IMR-90 (cell line): ENCODE results near the gene GFOD2. TPM values are rescaled to one million over a fixed set of nuclear protein-coding genes. Genes with fewer than 3 reads are reported as not detected.

ENCODE experiments used
- ATAC-seq: fragments of 200-7000 bp; cut with Tn5 transposase; 2 replicates; pipeline ENCODE4 v1.9.1; 2020; ENCODE audit warnings: low read depth, mild to moderate bottlenecking, moderate library complexity
- BruUV-seq: library from RNA; stranded (reverse); fragments of 400-500 nt; replicated peaks from 2 replicates; lab custom pipeline; 2021; lab: Mats Ljungman, UMichigan
- CTCF ChIA-PET: fragments of 300-600 bp; formaldehyde crosslinking; extraction: SDS; loops from one replicate; lab custom pipeline; 2021; ENCODE audit warnings: antibody characterized with exemption; lab: Yijun Ruan, JAX
- POLR2A ChIA-PET: fragments of 300-600 bp; sonication (Branson Sonifier 250); formaldehyde crosslinking; loops from one replicate; lab custom pipeline; 2022; ENCODE audit warnings: antibody characterized with exemption; ENCODE audit not compliant: unreplicated experiment; lab: Charles Lee
- DNase-seq: peaks from one replicate; pipeline ENCODE4 v3.0.0; 2013
- H2AFZ ChIP-seq: replicated peaks from 2 replicates; pipeline ENCODE3; 2013; ENCODE audit warnings: low read length, mild to moderate bottlenecking; ENCODE audit not compliant: poor library complexity
- H2AK5ac ChIP-seq: 2 replicates; pipeline ENCODE4 v1.6.1; 2013; ENCODE audit warnings: low read depth, low read length, inconsistent platforms
- H2AK9ac ChIP-seq: replicated peaks from 2 replicates; pipeline ENCODE3; 2013; ENCODE audit warnings: mild to moderate bottlenecking, low read depth, low read length, moderate library complexity; ENCODE audit not compliant: poor library complexity
- H2BK120ac ChIP-seq: 2 replicates; pipeline ENCODE4 v1.6.1; 2013; ENCODE audit warnings: low read depth, low read length, inconsistent platforms
- H2BK15ac ChIP-seq: 3 replicates; pipeline ENCODE4 v1.6.1; 2013; ENCODE audit warnings: low read depth, low read length, inconsistent platforms
- H2BK20ac ChIP-seq: 2 replicates; pipeline ENCODE4 v1.6.1; 2013; ENCODE audit warnings: low read depth, mild to moderate bottlenecking, inconsistent platforms, low read length, moderate library complexity
- H2BK5ac ChIP-seq: 2 replicates; pipeline ENCODE4 v1.6.1; 2013; ENCODE audit warnings: mild to moderate bottlenecking, low read depth, low read length, inconsistent platforms; ENCODE audit not compliant: poor library complexity, severe bottlenecking
- H3K14ac ChIP-seq: replicated peaks from 2 replicates; pipeline ENCODE4 v1.6.1; 2013; ENCODE audit warnings: low read depth, low read length, inconsistent platforms
- H3K18ac ChIP-seq: 2 replicates; pipeline ENCODE4 v1.6.1; 2013; ENCODE audit warnings: low read depth, low read length, control low read depth
- H3K23ac ChIP-seq: 2 replicates; pipeline ENCODE4 v1.6.1; 2013; ENCODE audit warnings: low read depth, low read length, inconsistent platforms
- H3K27ac ChIP-seq: 2 replicates; pipeline ENCODE4 v1.5.1; 2013; ENCODE audit warnings: mild to moderate bottlenecking, control low read depth, low read length; ENCODE audit not compliant: insufficient read depth
- H3K27me3 ChIP-seq: 2 replicates; pipeline ENCODE4 v1.6.1; 2013; ENCODE audit warnings: low read length; ENCODE audit not compliant: control insufficient read depth, insufficient read depth
- H3K36me3 ChIP-seq: 2 replicates; pipeline ENCODE4 v1.6.1; 2013; ENCODE audit warnings: low read length, mixed read lengths; ENCODE audit not compliant: control insufficient read depth, insufficient read depth
- H3K4ac ChIP-seq: 2 replicates; pipeline ENCODE4 v1.6.1; 2013; ENCODE audit warnings: low read depth, low read length, inconsistent platforms
- H3K4me1 ChIP-seq: 2 replicates; pipeline ENCODE4 v1.6.1; 2013; ENCODE audit warnings: low read length, mixed read lengths; ENCODE audit not compliant: control insufficient read depth, insufficient read depth
- H3K4me2 ChIP-seq: 2 replicates; pipeline ENCODE4 v1.6.1; 2013; ENCODE audit warnings: low read depth, mild to moderate bottlenecking, control low read depth, low read length, moderate library complexity
- H3K4me3 ChIP-seq: 2 replicates; pipeline ENCODE4 v1.5.1; 2013; ENCODE audit warnings: low read depth, mild to moderate bottlenecking, control low read depth, low read length, moderate library complexity; ENCODE audit not compliant: insufficient read depth
- H3K56ac ChIP-seq: 2 replicates; pipeline ENCODE4 v1.6.1; 2013; ENCODE audit warnings: low read length, inconsistent platforms; ENCODE audit not compliant: insufficient read depth; ENCODE audit errors: extremely low read depth
- H3K79me1 ChIP-seq, 2 experiments: 2 replicates each; pipeline ENCODE4 v1.6.1; 2013; ENCODE audit warnings: low read length in 2 of 2, inconsistent platforms in 1 of 2, low read depth in 1 of 2
- H3K9ac ChIP-seq: 2 replicates; pipeline ENCODE4 v1.6.1; 2013; ENCODE audit warnings: low read depth, low read length, control low read depth
- H3K9me1 ChIP-seq: 2 replicates; pipeline ENCODE4 v1.6.1; 2013; ENCODE audit warnings: low read length, inconsistent platforms; ENCODE audit not compliant: insufficient read depth
- H3K9me3 ChIP-seq: 2 replicates; pipeline ENCODE4 v1.6.1; 2013; ENCODE audit warnings: low read length; ENCODE audit not compliant: control insufficient read depth, insufficient read depth
- H4K20me1 ChIP-seq: 2 replicates; pipeline ENCODE4 v1.6.1; 2013; ENCODE audit warnings: low read length, inconsistent platforms; ENCODE audit not compliant: insufficient read depth
- H4K5ac ChIP-seq: 2 replicates; pipeline ENCODE4 v1.6.1; 2013; ENCODE audit warnings: mild to moderate bottlenecking, low read depth, low read length, control low read depth
- H4K8ac ChIP-seq, 2 experiments: 2 replicates each; pipeline ENCODE4 v1.6.1; 2013; ENCODE audit warnings: low read depth in 2 of 2, low read length in 2 of 2, control low read depth in 1 of 2, inconsistent platforms in 1 of 2
- H4K91ac ChIP-seq: 2 replicates; pipeline ENCODE4 v1.6.1; 2013; ENCODE audit warnings: low read depth, low read length, inconsistent platforms; ENCODE audit not compliant: insufficient read depth
- BHLHE40 ChIP-seq: fragments of 150-350 bp; IDR thresholded peaks from 2 replicates; pipeline ENCODE4 v1.6.1; 2016; ENCODE audit warnings: mild to moderate bottlenecking, low read depth, low read length
- CEBPB ChIP-seq: IDR thresholded peaks from 2 replicates; pipeline ENCODE4 v1.6.1; 2012; ENCODE audit warnings: low read depth, low read length, improper control_type of control experiment
- CHD1 ChIP-seq: IDR thresholded peaks from 2 replicates; pipeline ENCODE4 v1.6.1; 2012; ENCODE audit warnings: low read depth, low read length, improper control_type of control experiment
- FOS ChIP-seq: fragments of 150-350 bp; IDR thresholded peaks from 2 replicates; pipeline ENCODE4 v1.6.1; 2016; ENCODE audit warnings: low read depth, low read length
- MAFK ChIP-seq: IDR thresholded peaks from 2 replicates; pipeline ENCODE4 v1.6.1; 2012; ENCODE audit warnings: low read depth, low read length, improper control_type of control experiment
- MAZ ChIP-seq: IDR thresholded peaks from 2 replicates; pipeline ENCODE4 v1.6.1; 2012; ENCODE audit warnings: low read depth, mild to moderate bottlenecking, low read length, improper control_type of control experiment, moderate library complexity, borderline replicate concordance
- MXI1 ChIP-seq: IDR thresholded peaks from 2 replicates; pipeline ENCODE4 v1.6.1; 2012; ENCODE audit warnings: low read depth, mild to moderate bottlenecking, low read length, moderate library complexity, borderline replicate concordance
- NFE2L2 ChIP-seq: fragments of 150-350 bp; IDR thresholded peaks from 2 replicates; pipeline ENCODE4 v1.6.1; 2016; ENCODE audit warnings: low read depth, mild to moderate bottlenecking, low read length
- POLR2A ChIP-seq: IDR thresholded peaks from 2 replicates; pipeline ENCODE4 v1.6.1; 2012; ENCODE audit warnings: mild to moderate bottlenecking, low read depth, low read length
- RAD21 ChIP-seq: IDR thresholded peaks from 2 replicates; pipeline ENCODE4 v1.6.1; 2012; ENCODE audit warnings: low read length, improper control_type of control experiment
- RCOR1 ChIP-seq: IDR thresholded peaks from 2 replicates; pipeline ENCODE4 v1.6.1; 2012; ENCODE audit warnings: mild to moderate bottlenecking, low read length, improper control_type of control experiment; ENCODE audit not compliant: insufficient replicate concordance
- RFX5 ChIP-seq: IDR thresholded peaks from 2 replicates; pipeline ENCODE4 v1.8.0; 2012; ENCODE audit warnings: low read depth, mild to moderate bottlenecking, low read length, moderate library complexity
- SMC3 ChIP-seq: fragments of 150-350 bp; IDR thresholded peaks from 2 replicates; pipeline ENCODE4 v1.6.1; 2016; ENCODE audit warnings: low read depth, mild to moderate bottlenecking, antibody characterized with exemption, low read length, moderate library complexity
- WGBS, 2 experiments: methylation state at CpG; one replicate each; pipeline versions ENCODE4 v1.1.5 to v1.1.7; 2013; ENCODE audit warnings: missing lambda C conversion rate in 2 of 2; ENCODE audit not compliant: insufficient read length in 1 of 2; ENCODE audit errors: extremely low coverage in 2 of 2; 5-methylcytosine and 5-hydroxymethylcytosine counted together
- dilution Hi-C: fragments of 300-500 bp; cut with HindIII; formaldehyde crosslinking; loops from one replicate; pipeline ENCODE4 v1.14.3; 2018; ENCODE audit warnings: low sequenced_read_pairs; ENCODE audit not compliant: unreplicated experiment
- in situ Hi-C: fragments of 300-500 bp; cut with MboI; formaldehyde crosslinking; loops from 3 replicates; pipeline ENCODE4 v1.14.3; 2019; ENCODE audit warnings: low sequenced_read_pairs, inconsistent platforms, mixed read lengths
- intact Hi-C: fragments of 100-400 bp; cut with micrococcal nuclease; formaldehyde crosslinking; loops from 2 replicates; pipeline ENCODE4 v1.10.0; 2022
- polyA plus RNA-seq, 3 experiments: library from polyadenylated mRNA; depleted of rRNA; stranded (reverse); fragments of >200 nt; gene quantifications; 2 replicates each; pipeline ENCODE4 v1.2.3, GENCODE V29; 2012; ENCODE audit warnings: low replicate concordance in 1 of 3
- total RNA-seq: library from RNA; depleted of rRNA; stranded (reverse); fragments of >200 nt; gene quantifications from 2 replicates; pipeline ENCODE4 v1.2.3, GENCODE V29; 2012
- TF ChIP-seq, protein P1 (sequence below): conservative IDR thresholded peaks from 2 replicates; pipeline ENCODE4 v1.5.1; 2012; ENCODE audit warnings: mild to moderate bottlenecking, low read depth, low read length, improper control_type of control experiment
- TF ChIP-seq, protein P2 (sequence below): fragments of 150-350 bp; IDR thresholded peaks from 2 replicates; pipeline ENCODE4 v1.6.1; 2017; ENCODE audit warnings: mild to moderate bottlenecking, antibody characterized with exemption, low read length, low read depth
- TF ChIP-seq, protein P3 (sequence below): fragments of 150-350 bp; IDR thresholded peaks from 2 replicates; pipeline ENCODE4 v1.6.1; 2016; ENCODE audit warnings: low read depth, mild to moderate bottlenecking, low read length, moderate library complexity, borderline replicate concordance

The GFOD2 gene
- total and polyA plus RNA-seq, 2 of the 4 experiments (the other 2 are of a cell fraction) = 12.3 to 18.1 TPM

DNA sequence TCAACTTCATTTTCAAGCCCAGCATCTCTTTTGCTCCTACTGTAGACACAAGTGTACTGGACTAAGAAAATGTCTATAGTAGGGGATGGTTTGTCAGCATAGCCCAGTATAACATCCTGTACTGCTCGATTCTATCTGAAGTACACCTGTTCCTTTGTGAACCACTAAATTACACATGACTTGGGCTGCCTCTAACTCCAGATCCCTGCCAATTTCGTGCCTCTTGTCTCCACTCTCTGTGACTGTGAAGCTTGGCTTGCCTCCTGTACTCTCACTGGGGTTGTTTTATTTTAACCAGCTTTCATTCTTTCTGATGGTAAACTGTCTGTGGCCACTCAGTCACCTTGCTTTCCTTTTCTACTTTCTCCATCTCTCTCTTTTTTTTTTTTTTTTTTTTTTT, 24.5 kb downstream of the GFOD2 start:
- no peak overlapping the region for H3K27ac ChIP-seq
- no peak overlapping the region for H3K4me2 ChIP-seq
- no peak overlapping the region for H2BK120ac ChIP-seq
- ATAC-seq (no peak), DNase-seq (no peak)
- 0 out of 2 replicates have a peak, but pooled peaks cover 2% of the 10 kb centered on the region for H4K20me1 ChIP-seq
- no CpG with 5 or more reads among the region's 2 CpGs for WGBS, 2 experiments
- in situ Hi-C loops (no loop called here), dilution Hi-C loops (no loop called here), intact Hi-C loops (no loop called here)
- H3K9me3 ChIP-seq = no peaks in the 10 kb centered on the region
- ChIA-PET CTCF (no interaction called here), POLR2A (no interaction called here)
- H3K4me1 ChIP-seq = no peaks in the 10 kb centered on the region
- H3K79me1 ChIP-seq = peaks cover 16 to 54% of the 10 kb centered on the region in 2 experiments
- H3K4me3 ChIP-seq = no peak overlapping the region
- no peak overlapping the region for H3K14ac ChIP-seq
- H3K56ac ChIP-seq = no peak overlapping the region
- no peak overlapping the region for H3K4ac ChIP-seq
- no peaks in the 10 kb centered on the region for H3K36me3 ChIP-seq
- TF ChIP-seq FOS (no peak), POLR2A (no peak), CEBPB (no peak), SMC3 (no peak), RFX5 (no peak), RAD21 (no peak), BHLHE40 (no peak), MAFK (no peak), NFE2L2 (no peak), CHD1 (no peak), MXI1 (no peak), RCOR1 (no peak), MAZ (no peak)
- TF ChIP-seq, protein P1, sequence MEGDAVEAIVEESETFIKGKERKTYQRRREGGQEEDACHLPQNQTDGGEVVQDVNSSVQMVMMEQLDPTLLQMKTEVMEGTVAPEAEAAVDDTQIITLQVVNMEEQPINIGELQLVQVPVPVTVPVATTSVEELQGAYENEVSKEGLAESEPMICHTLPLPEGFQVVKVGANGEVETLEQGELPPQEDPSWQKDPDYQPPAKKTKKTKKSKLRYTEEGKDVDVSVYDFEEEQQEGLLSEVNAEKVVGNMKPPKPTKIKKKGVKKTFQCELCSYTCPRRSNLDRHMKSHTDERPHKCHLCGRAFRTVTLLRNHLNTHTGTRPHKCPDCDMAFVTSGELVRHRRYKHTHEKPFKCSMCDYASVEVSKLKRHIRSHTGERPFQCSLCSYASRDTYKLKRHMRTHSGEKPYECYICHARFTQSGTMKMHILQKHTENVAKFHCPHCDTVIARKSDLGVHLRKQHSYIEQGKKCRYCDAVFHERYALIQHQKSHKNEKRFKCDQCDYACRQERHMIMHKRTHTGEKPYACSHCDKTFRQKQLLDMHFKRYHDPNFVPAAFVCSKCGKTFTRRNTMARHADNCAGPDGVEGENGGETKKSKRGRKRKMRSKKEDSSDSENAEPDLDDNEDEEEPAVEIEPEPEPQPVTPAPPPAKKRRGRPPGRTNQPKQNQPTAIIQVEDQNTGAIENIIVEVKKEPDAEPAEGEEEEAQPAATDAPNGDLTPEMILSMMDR = no peak
- TF ChIP-seq, protein P2, sequence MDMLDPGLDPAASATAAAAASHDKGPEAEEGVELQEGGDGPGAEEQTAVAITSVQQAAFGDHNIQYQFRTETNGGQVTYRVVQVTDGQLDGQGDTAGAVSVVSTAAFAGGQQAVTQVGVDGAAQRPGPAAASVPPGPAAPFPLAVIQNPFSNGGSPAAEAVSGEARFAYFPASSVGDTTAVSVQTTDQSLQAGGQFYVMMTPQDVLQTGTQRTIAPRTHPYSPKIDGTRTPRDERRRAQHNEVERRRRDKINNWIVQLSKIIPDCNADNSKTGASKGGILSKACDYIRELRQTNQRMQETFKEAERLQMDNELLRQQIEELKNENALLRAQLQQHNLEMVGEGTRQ = no peak
- TF ChIP-seq, protein P3, sequence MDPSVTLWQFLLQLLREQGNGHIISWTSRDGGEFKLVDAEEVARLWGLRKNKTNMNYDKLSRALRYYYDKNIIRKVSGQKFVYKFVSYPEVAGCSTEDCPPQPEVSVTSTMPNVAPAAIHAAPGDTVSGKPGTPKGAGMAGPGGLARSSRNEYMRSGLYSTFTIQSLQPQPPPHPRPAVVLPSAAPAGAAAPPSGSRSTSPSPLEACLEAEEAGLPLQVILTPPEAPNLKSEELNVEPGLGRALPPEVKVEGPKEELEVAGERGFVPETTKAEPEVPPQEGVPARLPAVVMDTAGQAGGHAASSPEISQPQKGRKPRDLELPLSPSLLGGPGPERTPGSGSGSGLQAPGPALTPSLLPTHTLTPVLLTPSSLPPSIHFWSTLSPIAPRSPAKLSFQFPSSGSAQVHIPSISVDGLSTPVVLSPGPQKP = no peak
- H4K8ac ChIP-seq = no peak overlapping the region
- no peak overlapping the region for H3K18ac ChIP-seq
- BruUV-seq = no TSS peak
- no peak overlapping the region for H2AFZ ChIP-seq
- H2AK5ac ChIP-seq = no peak overlapping the region
- H3K27me3 ChIP-seq = no peaks in the 10 kb centered on the region
- no peak overlapping the region for H2BK20ac ChIP-seq
- no peak overlapping the region for H4K5ac ChIP-seq
- no peak overlapping the region for H3K23ac ChIP-seq
- no peak overlapping the region for H4K91ac ChIP-seq
- H3K9me1 ChIP-seq = peaks cover 7% of the 10 kb centered on the region; the same call in 1 of the 2 replicates
- no peak overlapping the region for H3K9ac ChIP-seq
- no peak overlapping the region for H2BK15ac ChIP-seq
- H2AK9ac ChIP-seq = no peak overlapping the region
- H2BK5ac ChIP-seq = no peak overlapping the region
